Measurements from ENCODE around the gene FCRLB. TPM values are rescaled to one million over a fixed set of nuclear protein-coding genes. Genes with fewer than 3 reads are reported as not detected.
"Not testable (repeated sequence)": the region's sequence is repeated elsewhere in the genome, so short reads cannot be mapped to it uniquely, and the experiment has no call there.

Gene FCRLB
- total RNA-seq, 1 experiment from 2014 or later = 0.41 TPM

DNA sequence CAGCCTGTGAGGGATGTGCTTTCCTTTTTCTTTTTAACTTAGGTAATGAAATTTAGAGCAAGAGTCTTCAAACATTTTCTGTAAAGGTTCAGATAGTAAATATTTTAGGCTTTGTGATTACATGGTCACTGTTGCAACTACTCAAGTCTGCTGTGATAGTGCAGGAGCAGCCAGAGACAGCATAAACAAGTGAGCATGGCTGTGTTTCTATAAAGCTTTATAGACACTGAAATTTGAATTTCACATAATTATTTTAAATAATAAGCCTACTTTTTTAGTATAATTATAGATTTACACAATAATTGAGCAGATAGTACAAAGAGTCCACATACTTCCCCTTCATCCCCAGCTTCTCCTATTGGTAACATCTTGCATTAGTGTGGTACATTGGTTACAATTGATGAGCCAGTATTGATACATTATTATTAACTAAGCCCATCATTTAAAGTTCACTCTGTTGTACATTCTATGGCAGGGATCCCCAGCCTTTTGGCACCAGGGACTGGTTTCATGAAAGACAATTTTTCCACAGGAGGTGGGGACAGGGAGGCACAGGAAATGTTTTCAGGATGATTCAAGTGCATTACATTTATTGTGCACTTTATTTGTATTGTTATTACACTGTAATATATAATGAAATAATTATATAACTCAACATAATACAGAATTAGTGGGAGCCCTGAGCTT lies 47.8 kb downstream of the FCRLB start:
- CTCF ChIA-PET = no interaction called here
- DNase-seq (ENCODE audit: low read depth, low spot score) (no peak), ATAC-seq (no peak)
- POLR2A ChIA-PET = interaction anchor here (0.6 kb wide), 1 partner anchor 125 kb away, joined by 8 read pairs; no protein-coding TSS in a partner anchor
- Histone ChIP-seq H3K27me3 (ENCODE audit: control insufficient read depth, insufficient read depth, low read length) (no peaks in the 10 kb centered on the region), H3K4me3 (ENCODE audit: low read depth in 2 of 2, low read length in 2 of 2) (no peak overlapping the region), H3K4me1 (ENCODE audit: control insufficient read depth, insufficient read depth, low read length) (peaks cover 4% of the 10 kb centered on the region; the same call in 1 of the 2 replicates), H3K27ac (ENCODE audit: low read length) (no peak overlapping the region), H3K9me3 (ENCODE audit: control insufficient read depth, insufficient read depth, low read depth, low read length) (no peaks in the 10 kb centered on the region), H3K36me3 (ENCODE audit: control insufficient read depth, insufficient read depth, low read length) (peaks cover 7% of the 10 kb centered on the region; the same call in 1 of the 2 replicates)
- intact Hi-C loops (cut with micrococcal nuclease; ENCODE audit: unreplicated experiment) (loop anchor here (10.0 kb wide), 1 partner anchor 626 kb away; no protein-coding TSS in a partner anchor), in situ Hi-C loops (cut with HindIII; ENCODE audit: low pct_unique_long_range_greater_than_20kb, low sequenced_read_pairs) (no loop called here)
- BruUV-seq (replicated peaks) = no TSS peak
- TF ChIP-seq, protein P1, sequence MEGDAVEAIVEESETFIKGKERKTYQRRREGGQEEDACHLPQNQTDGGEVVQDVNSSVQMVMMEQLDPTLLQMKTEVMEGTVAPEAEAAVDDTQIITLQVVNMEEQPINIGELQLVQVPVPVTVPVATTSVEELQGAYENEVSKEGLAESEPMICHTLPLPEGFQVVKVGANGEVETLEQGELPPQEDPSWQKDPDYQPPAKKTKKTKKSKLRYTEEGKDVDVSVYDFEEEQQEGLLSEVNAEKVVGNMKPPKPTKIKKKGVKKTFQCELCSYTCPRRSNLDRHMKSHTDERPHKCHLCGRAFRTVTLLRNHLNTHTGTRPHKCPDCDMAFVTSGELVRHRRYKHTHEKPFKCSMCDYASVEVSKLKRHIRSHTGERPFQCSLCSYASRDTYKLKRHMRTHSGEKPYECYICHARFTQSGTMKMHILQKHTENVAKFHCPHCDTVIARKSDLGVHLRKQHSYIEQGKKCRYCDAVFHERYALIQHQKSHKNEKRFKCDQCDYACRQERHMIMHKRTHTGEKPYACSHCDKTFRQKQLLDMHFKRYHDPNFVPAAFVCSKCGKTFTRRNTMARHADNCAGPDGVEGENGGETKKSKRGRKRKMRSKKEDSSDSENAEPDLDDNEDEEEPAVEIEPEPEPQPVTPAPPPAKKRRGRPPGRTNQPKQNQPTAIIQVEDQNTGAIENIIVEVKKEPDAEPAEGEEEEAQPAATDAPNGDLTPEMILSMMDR (IDR thresholded peaks at IDR 0.05) = no peak
- TF ChIP-seq SIN3A (IDR thresholded peaks at IDR 0.05; ENCODE audit: borderline replicate concordance, insufficient read depth, low read depth, low read length) (no peak), TCF7L2 (IDR thresholded peaks at IDR 0.05; ENCODE audit: low read depth, low read length) (no peak), POLR2AphosphoS5 (IDR thresholded peaks at IDR 0.05; ENCODE audit: low read depth, low read length) (no peak)
- TF ChIP-seq, protein P2, sequence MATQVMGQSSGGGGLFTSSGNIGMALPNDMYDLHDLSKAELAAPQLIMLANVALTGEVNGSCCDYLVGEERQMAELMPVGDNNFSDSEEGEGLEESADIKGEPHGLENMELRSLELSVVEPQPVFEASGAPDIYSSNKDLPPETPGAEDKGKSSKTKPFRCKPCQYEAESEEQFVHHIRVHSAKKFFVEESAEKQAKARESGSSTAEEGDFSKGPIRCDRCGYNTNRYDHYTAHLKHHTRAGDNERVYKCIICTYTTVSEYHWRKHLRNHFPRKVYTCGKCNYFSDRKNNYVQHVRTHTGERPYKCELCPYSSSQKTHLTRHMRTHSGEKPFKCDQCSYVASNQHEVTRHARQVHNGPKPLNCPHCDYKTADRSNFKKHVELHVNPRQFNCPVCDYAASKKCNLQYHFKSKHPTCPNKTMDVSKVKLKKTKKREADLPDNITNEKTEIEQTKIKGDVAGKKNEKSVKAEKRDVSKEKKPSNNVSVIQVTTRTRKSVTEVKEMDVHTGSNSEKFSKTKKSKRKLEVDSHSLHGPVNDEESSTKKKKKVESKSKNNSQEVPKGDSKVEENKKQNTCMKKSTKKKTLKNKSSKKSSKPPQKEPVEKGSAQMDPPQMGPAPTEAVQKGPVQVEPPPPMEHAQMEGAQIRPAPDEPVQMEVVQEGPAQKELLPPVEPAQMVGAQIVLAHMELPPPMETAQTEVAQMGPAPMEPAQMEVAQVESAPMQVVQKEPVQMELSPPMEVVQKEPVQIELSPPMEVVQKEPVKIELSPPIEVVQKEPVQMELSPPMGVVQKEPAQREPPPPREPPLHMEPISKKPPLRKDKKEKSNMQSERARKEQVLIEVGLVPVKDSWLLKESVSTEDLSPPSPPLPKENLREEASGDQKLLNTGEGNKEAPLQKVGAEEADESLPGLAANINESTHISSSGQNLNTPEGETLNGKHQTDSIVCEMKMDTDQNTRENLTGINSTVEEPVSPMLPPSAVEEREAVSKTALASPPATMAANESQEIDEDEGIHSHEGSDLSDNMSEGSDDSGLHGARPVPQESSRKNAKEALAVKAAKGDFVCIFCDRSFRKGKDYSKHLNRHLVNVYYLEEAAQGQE (IDR thresholded peaks at IDR 0.05; ENCODE audit: insufficient read depth in 1 of 2, low read depth in 2 of 2, low read length in 1 of 2) = no peak

DNA sequence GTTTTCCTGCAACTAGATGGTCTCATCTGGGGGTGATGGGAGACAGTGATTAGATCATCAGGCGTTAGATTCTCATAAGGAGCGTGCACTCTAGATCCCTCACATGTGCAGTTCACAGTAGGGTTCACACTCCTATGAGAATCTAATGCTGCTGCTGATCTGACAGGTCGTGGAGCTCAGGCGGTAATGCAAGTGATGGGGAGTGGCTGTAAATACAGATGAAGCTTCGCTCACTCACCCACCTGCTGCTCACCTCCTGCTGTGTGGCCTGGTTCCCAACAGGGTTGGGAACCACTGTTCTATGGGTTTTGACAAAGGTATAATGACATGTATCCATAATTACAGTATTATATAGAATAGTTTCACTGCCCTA lies 48.3 kb downstream of the FCRLB start:
- intact Hi-C loops (cut with micrococcal nuclease; ENCODE audit: unreplicated experiment) = loop anchor here (10.0 kb wide), 1 partner anchor 625 kb away; no protein-coding TSS in a partner anchor
- H3K27me3 ChIP-seq (ENCODE audit: control insufficient read depth, insufficient read depth, low read length); H3K36me3 ChIP-seq (ENCODE audit: control insufficient read depth, insufficient read depth, low read length); H3K27ac ChIP-seq (ENCODE audit: low read length); DNase-seq (ENCODE audit: low read depth, low spot score); CTCF ChIA-PET; H3K4me3 ChIP-seq (ENCODE audit: low read depth in 2 of 2, low read length in 2 of 2); ATAC-seq; in situ Hi-C loops (cut with HindIII; ENCODE audit: low pct_unique_long_range_greater_than_20kb, low sequenced_read_pairs); H3K4me1 ChIP-seq (ENCODE audit: control insufficient read depth, insufficient read depth, low read length); BruUV-seq (replicated peaks); H3K9me3 ChIP-seq (ENCODE audit: control insufficient read depth, insufficient read depth, low read depth, low read length): not testable (repeated sequence)
- POLR2A ChIA-PET = interaction anchor here (0.6 kb wide), 1 partner anchor 125 kb away, joined by 8 read pairs; no protein-coding TSS in a partner anchor

DNA sequence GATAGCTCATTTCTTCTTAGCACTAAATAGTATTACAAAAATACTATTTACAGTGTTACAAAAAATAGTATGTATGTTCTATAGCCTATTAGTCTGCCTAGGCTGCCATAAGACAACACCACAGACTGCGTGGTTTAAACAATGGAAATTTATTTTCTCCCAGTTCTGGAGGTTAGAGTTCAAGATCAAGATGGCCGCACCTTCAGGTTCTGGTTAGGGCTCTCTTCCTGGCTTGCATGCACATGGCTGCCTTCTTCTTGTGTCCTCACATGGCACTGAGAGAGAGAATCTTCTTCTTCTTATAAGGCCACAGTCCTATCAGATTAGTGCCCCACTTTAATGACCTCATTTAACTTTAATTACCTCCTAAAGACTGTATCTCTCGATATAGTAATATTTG lies 48.9 kb downstream of the FCRLB start:
- in situ Hi-C loops (cut with HindIII; ENCODE audit: low pct_unique_long_range_greater_than_20kb, low sequenced_read_pairs) = no loop called here
- Histone ChIP-seq H3K36me3 (ENCODE audit: control insufficient read depth, insufficient read depth, low read length) (peaks cover 7% of the 10 kb centered on the region; the same call in 1 of the 2 replicates), H3K9me3 (ENCODE audit: control insufficient read depth, insufficient read depth, low read depth, low read length) (no peaks in the 10 kb centered on the region), H3K27ac (ENCODE audit: low read length) (no peak overlapping the region), H3K27me3 (ENCODE audit: control insufficient read depth, insufficient read depth, low read length) (no peaks in the 10 kb centered on the region), H3K4me1 (ENCODE audit: control insufficient read depth, insufficient read depth, low read length) (peaks cover 4% of the 10 kb centered on the region; the same call in 1 of the 2 replicates), H3K4me3 (ENCODE audit: low read depth in 2 of 2, low read length in 2 of 2) (no peak overlapping the region)
- intact Hi-C loops (cut with micrococcal nuclease; ENCODE audit: unreplicated experiment) = no loop called here
- DNase-seq (ENCODE audit: low read depth, low spot score) = no peak
- TF ChIP-seq SIN3A (IDR thresholded peaks at IDR 0.05; ENCODE audit: borderline replicate concordance, insufficient read depth, low read depth, low read length) (no peak), TCF7L2 (IDR thresholded peaks at IDR 0.05; ENCODE audit: low read depth, low read length) (no peak), POLR2AphosphoS5 (IDR thresholded peaks at IDR 0.05; ENCODE audit: low read depth, low read length) (no peak)
- TF ChIP-seq, protein P1 (IDR thresholded peaks at IDR 0.05) = no peak
- TF ChIP-seq, protein P2 (IDR thresholded peaks at IDR 0.05; ENCODE audit: insufficient read depth in 1 of 2, low read depth in 2 of 2, low read length in 1 of 2) = no peak
- ChIA-PET CTCF (no interaction called here), POLR2A (no interaction called here)
- no peak for ATAC-seq
- BruUV-seq (replicated peaks) = no TSS peak

Data from Panc1 (cell line).